Upper lobe of left lung (tissue), 4 donors: ENCODE measurements around the gene COBL.

Experiments used
- POLR2A ChIP-seq, 4 donors: fragments of 450-650 bp; IDR thresholded peaks; one replicate each; pipeline ENCODE4 v1.5.1; 2016 to 2017; ENCODE audit warnings: antibody characterized with exemption in 4 of 4, mild to moderate bottlenecking in 2 of 4
- POLR2AphosphoS5 ChIP-seq, 2 donors: sonication (generic); formaldehyde crosslinking; IDR thresholded peaks; one replicate each; pipeline ENCODE4 v1.5.1; 2017; ENCODE audit warnings: antibody characterized with exemption in 2 of 2
- TF ChIP-seq, protein P1 (sequence below), 6 experiments: fragments of 450-650 bp in 4 of 6; fragments of 200-600 bp in 2 of 6; sonication (generic) in 2 of 6; IDR thresholded peaks; one replicate each; pipeline ENCODE4 v1.5.1; 2016 to 2019; ENCODE audit warnings: antibody characterized with exemption in 6 of 6

DNA sequence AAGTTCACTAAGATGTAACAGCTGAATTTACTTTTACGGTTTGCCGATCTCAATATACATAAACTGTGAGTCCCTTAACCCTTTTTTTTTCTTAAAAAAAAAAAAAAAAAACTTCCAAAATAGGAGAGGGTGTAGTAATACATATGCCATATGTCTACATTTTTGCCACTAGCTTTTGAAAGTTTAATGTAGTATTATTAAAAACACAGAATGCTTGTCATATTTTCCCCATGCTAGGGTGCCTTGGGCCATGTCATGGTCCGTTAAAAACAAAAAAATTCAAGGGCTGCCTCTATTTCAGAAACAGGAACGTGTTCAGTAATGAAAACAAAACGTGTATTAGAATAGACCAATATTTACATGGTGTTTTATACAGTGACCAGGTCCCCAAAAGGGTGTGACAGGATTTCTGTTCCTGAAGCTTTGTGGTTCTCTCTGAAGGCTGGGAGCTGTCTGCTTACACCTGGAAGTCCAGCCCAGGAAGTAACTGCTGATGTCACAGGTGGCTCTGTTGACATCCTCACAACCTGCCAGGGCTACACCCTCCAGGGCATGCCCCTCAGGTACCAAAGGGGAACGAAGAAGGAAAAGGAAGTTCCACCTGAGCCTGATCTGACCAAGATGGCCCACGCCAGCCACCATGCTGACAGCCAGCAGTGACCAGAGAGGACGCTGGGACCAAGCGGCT, 79.0 kb downstream of the COBL start:
- TF ChIP-seq POLR2AphosphoS5 (IDR thresholded peaks at IDR 0.05) (no peak), POLR2A (IDR thresholded peaks at IDR 0.05) (no peak)
- TF ChIP-seq, protein P1, sequence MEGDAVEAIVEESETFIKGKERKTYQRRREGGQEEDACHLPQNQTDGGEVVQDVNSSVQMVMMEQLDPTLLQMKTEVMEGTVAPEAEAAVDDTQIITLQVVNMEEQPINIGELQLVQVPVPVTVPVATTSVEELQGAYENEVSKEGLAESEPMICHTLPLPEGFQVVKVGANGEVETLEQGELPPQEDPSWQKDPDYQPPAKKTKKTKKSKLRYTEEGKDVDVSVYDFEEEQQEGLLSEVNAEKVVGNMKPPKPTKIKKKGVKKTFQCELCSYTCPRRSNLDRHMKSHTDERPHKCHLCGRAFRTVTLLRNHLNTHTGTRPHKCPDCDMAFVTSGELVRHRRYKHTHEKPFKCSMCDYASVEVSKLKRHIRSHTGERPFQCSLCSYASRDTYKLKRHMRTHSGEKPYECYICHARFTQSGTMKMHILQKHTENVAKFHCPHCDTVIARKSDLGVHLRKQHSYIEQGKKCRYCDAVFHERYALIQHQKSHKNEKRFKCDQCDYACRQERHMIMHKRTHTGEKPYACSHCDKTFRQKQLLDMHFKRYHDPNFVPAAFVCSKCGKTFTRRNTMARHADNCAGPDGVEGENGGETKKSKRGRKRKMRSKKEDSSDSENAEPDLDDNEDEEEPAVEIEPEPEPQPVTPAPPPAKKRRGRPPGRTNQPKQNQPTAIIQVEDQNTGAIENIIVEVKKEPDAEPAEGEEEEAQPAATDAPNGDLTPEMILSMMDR (IDR thresholded peaks at IDR 0.05) = no peak
